Activated T-cell treated with anti-CD3 and anti-CD28 coated beads, Interleukin-2, amount 50 U/mL, for 1 hour (primary cell): Measurements from ENCODE around the gene LRP6.
"Not testable (repeated sequence)": the region's sequence is repeated elsewhere in the genome, so short reads cannot be mapped to it uniquely, and the experiment has no call there.

Experiments used
- DNase-seq: peaks from one replicate; pipeline ENCODE4 v3.0.0-alpha.2; 2020

The LRP6 gene

GRCh38 chr12:12265571-12266388 lies 1.1 kb downstream of the LRP6 start:
- DNase-seq: no peak

GRCh38 chr12:12265035-12265434 lies 1.8 kb downstream of the LRP6 start:
- no peak for DNase-seq

DNA sequence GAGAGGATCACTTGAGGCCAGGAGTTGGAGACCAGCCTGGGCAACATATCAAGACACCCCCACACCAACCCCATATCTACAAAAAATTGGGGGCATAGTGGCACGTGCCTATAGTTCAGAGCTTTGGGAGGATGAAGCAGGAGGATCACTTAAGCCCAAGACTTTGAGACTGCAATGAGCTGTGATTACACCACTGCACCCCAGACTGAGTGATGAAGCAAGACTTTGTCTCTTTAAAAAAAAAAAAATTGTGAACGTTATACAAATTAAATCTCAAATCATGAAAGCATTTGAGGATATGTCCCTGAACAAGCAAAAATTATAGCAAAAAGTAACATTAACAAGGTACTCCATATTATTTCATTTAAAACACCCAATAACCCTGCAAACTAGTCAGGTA lies 2.9 kb downstream of the LRP6 start:
- DNase-seq: no peak

GRCh38 chr12:12256291-12256757 lies 10.5 kb downstream of the LRP6 start:
- not testable (repeated sequence) for DNase-seq

DNA sequence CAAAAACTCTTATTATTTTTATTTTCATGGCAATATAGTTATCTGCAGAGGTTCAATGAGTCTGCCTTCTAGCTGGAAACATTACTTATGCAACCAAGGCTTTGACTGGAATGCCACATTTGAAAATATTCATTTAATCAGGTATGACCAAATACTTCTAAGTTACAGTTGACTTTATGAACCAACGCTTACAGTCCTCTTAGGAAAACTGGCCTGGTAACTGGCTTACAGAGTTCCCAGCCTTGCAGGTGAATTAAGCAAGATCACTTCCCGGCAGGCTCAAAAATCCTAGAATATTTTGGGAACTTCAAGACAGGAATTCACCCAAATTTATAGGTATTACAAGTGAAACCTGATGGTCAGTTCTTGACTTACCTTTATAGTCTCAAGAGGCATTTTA lies 12.3 kb downstream of the LRP6 start:
- DNase-seq: no peak

DNA sequence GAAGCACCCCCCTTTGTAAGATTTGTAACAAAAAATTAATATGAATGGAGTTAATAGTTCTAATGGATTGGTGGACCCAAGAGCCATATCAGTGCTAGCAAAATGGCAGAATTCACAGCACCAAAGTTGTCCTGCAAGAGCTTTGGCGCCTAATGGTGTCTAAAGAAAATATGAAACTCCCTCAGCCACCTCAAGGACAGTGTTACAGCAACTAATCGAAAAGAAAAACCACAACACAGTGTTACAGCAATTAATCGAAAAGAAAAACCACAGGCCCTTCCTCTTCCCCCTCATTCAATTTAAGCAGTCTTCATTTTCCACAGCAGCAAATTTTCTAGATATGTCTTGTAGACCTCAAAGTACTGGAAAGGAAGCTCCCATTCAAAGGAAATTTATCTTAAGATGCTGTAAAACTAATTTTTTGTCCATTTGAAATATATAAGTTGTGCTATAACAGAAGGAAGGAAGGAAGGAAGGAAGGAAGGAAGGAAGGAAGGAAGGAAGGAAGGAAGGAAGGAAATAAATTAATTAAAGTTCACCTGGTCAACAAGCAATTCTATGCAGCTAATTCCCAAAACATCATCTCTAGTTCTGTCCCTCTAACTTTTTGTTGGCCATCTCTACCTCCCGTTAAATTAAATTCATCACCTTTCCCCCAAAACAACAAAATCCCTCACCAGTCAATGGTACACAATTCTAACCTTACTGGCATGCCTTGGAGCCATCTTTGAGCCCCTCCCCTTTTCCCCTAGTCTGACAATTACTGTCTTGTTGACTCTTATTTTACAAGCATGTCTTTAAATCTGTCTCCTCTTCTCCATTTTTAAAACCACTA lies 17.4 kb downstream of the LRP6 start:
- DNase-seq: no peak

DNA sequence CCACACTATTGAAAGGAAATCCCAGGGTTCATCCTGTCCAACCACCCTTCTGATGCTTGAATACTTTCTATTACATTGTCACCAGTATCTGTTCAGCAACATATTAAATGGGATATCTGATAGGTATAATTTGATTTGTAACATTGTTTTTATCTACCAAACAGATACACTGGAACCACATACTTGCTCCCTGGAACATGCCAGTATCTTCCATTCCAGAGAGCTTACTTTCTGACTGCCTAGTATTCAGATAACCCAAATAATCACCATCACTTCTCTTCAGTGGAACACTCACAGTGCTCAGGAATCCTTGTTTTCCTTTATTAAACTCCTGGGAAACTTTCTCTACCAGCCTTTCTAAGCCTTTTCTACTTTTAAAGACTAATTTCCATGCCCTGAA lies 19.3 kb downstream of the LRP6 start:
- DNase-seq: no peak

- DNase-seq: no peak
Observed at GRCh38 chr12:12244341-12244740, 22.5 kb downstream of the LRP6 start.

DNA sequence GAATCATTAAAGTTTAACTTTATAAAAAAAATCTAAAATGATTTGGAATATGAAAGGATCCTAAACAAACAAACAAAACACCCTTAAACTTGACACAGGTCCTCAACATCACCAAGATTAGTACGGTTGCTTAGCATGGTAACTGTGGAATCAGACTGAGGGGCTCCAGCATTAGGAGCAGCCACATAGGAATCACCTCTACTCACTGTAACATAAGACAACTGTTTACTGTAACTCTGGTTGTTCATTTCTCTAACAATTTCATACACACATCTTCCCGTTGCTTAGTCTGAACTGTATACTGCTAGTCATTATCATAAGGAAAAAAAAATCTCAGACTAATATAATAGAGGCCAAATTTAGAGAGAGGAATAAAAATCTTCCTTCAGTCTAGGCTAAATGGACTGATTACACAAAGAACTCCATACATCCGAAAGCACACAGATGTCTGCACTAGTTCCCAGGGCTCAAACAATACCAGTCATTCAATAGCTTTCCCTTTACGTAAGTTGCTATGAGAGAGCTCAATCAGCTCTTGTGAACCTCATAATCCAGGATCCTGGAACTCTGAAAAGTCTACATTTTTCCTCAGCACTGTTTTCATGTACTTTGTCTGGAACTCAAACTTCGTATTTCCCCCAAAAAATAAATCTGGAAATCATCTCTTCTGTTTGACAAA lies 26.0 kb downstream of the LRP6 start:
- DNase-seq: no peak

- no peak for DNase-seq
Observed at GRCh38 chr12:12239127-12239526, 27.7 kb downstream of the LRP6 start.

DNA sequence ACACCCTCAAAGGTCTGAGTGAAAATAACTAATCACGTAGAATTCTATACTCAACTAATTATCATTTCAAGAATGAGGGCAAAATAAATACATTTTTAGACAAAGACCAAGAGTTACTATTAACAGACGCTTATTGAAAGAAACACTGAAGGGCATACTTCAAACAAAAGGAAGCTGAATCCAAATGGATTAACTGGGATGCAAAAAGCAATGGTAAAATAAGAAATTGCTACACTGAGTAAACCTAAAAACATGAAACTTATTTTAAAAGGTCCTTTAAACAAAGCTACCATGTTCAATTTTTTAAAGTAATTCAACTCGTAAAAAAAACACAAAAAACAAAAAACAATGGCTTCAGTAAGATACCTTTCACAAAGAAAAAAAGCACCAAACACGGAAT lies 28.2 kb downstream of the LRP6 start:
- DNase-seq: no peak

- no peak for DNase-seq
Observed at GRCh38 chr12:12236896-12237295, 29.9 kb downstream of the LRP6 start.

DNA sequence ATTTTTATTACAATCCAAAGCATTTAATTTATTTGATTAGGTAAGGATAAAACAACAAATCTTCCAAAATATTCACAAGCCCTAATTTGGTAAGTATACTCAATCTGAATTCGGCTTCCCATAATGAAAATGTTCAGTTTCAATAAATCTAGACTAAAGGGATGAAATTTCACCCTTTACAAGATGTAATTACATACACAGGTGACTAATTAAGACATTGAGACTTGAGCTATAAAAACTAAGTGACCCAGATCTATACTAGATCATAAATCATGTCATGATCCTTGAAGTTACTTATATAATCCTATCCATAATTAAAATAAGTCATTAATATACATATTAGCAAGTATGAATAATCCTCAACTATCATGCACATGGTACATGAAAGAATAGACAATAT lies 36.6 kb downstream of the LRP6 start:
- DNase-seq: no peak

- no peak for DNase-seq
Observed at GRCh38 chr12:12229556-12230092, 37.2 kb downstream of the LRP6 start.

GRCh38 chr12:12228402-12228801 lies 38.4 kb downstream of the LRP6 start:
- DNase-seq: no peak

GRCh38 chr12:12226187-12226586 lies 40.7 kb downstream of the LRP6 start:
- DNase-seq: no peak

DNA sequence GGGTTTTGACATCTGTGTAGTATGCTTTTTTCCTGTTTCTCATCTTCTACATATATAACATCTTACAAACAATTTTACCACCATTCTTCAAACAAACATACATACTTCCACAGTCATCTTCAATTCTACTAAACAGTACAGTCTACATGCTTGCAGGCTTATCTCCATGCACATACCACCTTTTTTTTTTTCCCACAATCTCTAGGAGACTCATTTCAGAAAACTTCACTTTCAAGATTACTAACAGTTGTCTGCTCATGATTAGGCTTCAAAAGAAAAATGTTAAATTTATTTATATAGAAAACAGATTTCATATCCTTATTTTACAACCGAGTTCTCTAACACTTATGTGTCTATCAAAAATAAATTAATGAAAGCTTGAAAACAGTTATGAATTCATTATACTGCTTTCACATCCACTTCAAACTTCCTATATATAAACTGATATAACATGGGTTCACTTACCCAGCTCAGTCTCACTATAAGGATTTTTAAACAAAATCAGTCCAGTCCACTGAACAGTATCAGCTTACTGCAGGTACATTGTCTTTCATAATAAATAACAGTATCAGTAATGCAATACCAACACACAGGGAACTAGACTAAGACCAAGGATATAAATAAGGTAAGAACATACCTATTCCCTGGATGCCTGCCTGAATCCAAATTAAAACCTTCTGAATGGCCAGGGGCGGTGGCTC lies 42.5 kb downstream of the LRP6 start:
- DNase-seq: no peak

DNA sequence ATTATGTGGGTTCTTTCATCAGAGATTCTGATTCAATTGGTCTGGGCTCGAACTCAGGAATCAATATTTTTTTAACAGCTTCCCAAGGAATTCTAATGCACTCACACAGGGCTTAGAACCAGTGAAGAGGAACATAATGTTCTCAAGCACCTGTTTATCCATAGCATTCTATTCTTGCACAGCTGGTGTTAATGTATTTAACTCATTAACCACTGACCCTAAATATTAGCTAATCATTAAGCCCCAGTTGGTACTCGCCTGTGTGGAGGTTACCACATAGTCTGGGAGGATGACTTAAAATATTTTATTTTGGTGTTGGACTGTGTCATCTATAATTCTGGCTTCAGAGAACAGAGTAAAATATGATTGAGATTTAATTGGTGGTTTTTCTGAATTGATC lies 45.3 kb downstream of the LRP6 start:
- DNase-seq: no peak

DNA sequence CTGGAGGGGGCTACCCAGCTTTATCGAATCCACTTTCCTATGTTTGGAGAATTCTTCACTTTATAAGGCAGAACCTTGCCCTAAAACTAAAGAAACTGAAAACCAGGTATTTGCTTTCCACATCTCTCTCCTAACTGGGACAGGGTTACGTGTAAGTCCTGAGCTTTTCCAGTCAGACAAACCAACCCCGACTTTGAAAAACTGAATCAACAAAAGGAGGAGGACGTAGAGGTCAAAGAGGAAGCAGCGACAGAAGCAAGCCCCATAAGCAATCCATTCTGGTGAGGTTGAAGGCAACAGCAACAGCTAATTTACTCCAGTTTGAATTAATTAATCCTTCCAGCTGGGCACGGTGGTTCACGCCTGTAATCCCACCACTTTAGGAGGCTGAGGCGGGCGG lies 47.2 kb downstream of the LRP6 start:
- DNase-seq: no peak

- no peak for DNase-seq
Observed at GRCh38 chr12:12217018-12217359, 49.9 kb downstream of the LRP6 start.

GRCh38 chr12:12216349-12217017 lies 50.4 kb downstream of the LRP6 start:
- no peak for DNase-seq

DNA sequence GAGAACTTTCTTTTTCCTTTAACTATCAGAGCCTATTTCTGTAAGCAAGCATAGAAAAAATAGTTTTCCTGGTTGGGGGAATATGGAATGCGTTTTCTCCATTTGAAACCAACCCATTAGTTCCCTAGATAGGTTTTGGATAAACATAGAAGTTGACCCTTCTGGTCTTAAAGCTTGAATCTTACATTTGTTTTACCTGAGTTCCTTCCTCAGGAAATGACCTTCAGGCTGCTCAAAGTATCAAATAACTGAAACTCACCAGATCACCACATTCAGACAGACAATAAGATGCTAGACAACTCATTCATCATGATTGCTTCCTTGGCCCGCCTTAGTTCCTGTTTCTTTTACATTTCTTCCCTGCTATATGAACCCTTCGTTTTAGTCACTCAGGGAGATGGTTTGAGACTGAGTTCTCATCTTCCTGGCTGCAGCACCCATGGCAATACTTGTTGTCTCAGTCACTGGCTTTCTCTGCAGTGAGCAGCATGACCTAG lies 52.2 kb downstream of the LRP6 start:
- no peak for DNase-seq
